Heart left ventricle (tissue), 16 donors: ENCODE data around the gene SYNDIG1. TPM values are rescaled to one million over a fixed set of nuclear protein-coding genes. Genes with fewer than 3 reads are reported as not detected.

Experiments
- ATAC-seq, 4 donors: fragments of 200-7000 bp; cut with Tn5 transposase; one replicate each; pipeline ENCODE4 v1.9.1; 2020 to 2022; ENCODE audit warnings: moderate library complexity in 4 of 4, mild to moderate bottlenecking in 3 of 4, moderate number of reproducible peaks in 1 of 4
- DNase-seq, 5 donors: peaks; one replicate each; pipeline ENCODE4 v3.0.0-alpha.2; 2020
- H3K27ac ChIP-seq, 12 donors: fragments of 200-600 bp; sonication (generic) in 4 of 12; one replicate each; pipeline versions ENCODE4 v1.5.0 to v1.8.0; 2016 to 2022; ENCODE audit warnings: mild to moderate bottlenecking in 2 of 12
- H3K27me3 ChIP-seq, 9 donors: fragments of 200-600 bp; sonication (generic) in 2 of 9; one replicate each; pipeline versions ENCODE4 v1.5.1 to v1.8.0; 2016 to 2022; ENCODE audit warnings: mild to moderate bottlenecking in 3 of 9
- H3K36me3 ChIP-seq, 9 donors: fragments of 200-600 bp; sonication (generic) in 2 of 9; one replicate each; pipeline versions ENCODE4 v1.5.0 to v1.8.0; 2018 to 2022; ENCODE audit warnings: mild to moderate bottlenecking in 2 of 9
- H3K4me1 ChIP-seq, 12 donors: fragments of 200-600 bp; sonication (generic) in 4 of 12; one replicate each; pipeline versions ENCODE4 v1.5.0 to v1.8.0; 2016 to 2022; ENCODE audit warnings: mild to moderate bottlenecking in 3 of 12
- H3K4me3 ChIP-seq, 12 donors: fragments of 200-600 bp; sonication (generic) in 4 of 12; one replicate each; pipeline versions ENCODE4 v1.5.0 to v1.8.0; 2017 to 2022; ENCODE audit warnings: mild to moderate bottlenecking in 9 of 12, moderate library complexity in 4 of 12
- H3K9me3 ChIP-seq, 12 donors: fragments of 200-600 bp; sonication (generic) in 4 of 12; one replicate each; pipeline versions ENCODE4 v1.5.0 to v1.8.0; 2016 to 2022; ENCODE audit warnings: mild to moderate bottlenecking in 1 of 12
- CTCF ChIP-seq, 12 donors: fragments of 200-600 bp; sonication (generic) in 4 of 12; IDR thresholded peaks; one replicate each; pipeline versions ENCODE4 v1.5.0 to v1.8.0; 2018 to 2022; ENCODE audit warnings: antibody characterized with exemption in 12 of 12, mild to moderate bottlenecking in 5 of 12
- POLR2A ChIP-seq, 2 donors: fragments of 450-650 bp; IDR thresholded peaks; one replicate each; pipeline ENCODE4 v1.6.1; 2017; ENCODE audit warnings: antibody characterized with exemption in 2 of 2, mild to moderate bottlenecking in 2 of 2, moderate library complexity in 2 of 2
- WGBS, 4 donors: extraction: QIAGEN DNeasy Blood & Tissue Kit in 2 of 4; methylation state at CpG; one replicate each; pipeline versions ENCODE4 v1.1.5 to v1.1.7; 2013 to 2018; 5-methylcytosine and 5-hydroxymethylcytosine counted together
- intact Hi-C, 10 donors: fragments of 100-400 bp; cut with DNase I; formaldehyde crosslinking; loops; one replicate each; pipeline versions ENCODE4 v1.11.1 to v1.14.2; 2022
- polyA plus RNA-seq, 2 donors: library from polyadenylated mRNA; stranded (reverse); fragments of 200-250 nt; gene quantifications; one replicate each; pipeline ENCODE4 v1.2.3, GENCODE V29; 2013
- total RNA-seq, 9 donors: library from RNA; depleted of rRNA in 2 of 9; stranded (reverse); fragments of >200 nt in 2 of 9; fragmentation: NEBNext Ultra II Directional in 3 of 9; extraction: Animal tissue kit (Norgen Biotek cat#: 25700) in 3 of 9; gene quantifications; one replicate each; pipeline versions ENCODE4 v1.1.0 to v1.2.4, GENCODE V29; 2016 to 2023
- donor health status: ischemic (EF 13 %, LVEDD 7.1; RV severe dilation, severe dysfunction).
- donor health status: healthy with polysubstance abuse.
- donor health status: DM: no; HTN: yes; CAD: no.
- donor health status: DM: no; HTN: no; CAD: no.
- donor health status: ischemic (EF 25% LVEDD 6.9; RV normal size, moderate dysfunction).
- donor health status: ischemic (EF 25% LVEDD 5.7; RV mildly dilated, moderate dysfunction).
- donor health status: healthy.
- donor health status: DM: yes; HTN: yes; CAD: no.
- donor health status: ischemic (EF 35%, LVEDD 5.7; RV mildly dilated, moderate dysfunction).
- donor health status: nonischemic (EF 11% LVEDD 7.7; RV severe dilation, severe dysfunction).
- donor health status: DM: yes; HTN: yes; CAD: no.
- donor health status: PGD.
- donor health status: ischemic (EF 29% LVEDD 5.4; RV normal size, mild dysfunction).
- donor health status: nonischemic (EF 23%, LVEDD 6.1; RV moderate dilation, normal function).

Gene SYNDIG1
- total and polyA plus RNA-seq, 11 donors = 8.4 to 41.8 (median 23.0) TPM

GRCh38 chr20:24629668-24630067, 160.2 kb downstream of the SYNDIG1 start:
- H3K4me3 ChIP-seq = no peak overlapping the region
- ATAC-seq (no peak), DNase-seq (no peak)
- WGBS, 4 donors = 31 to 46% (median 41%) methylated on average over 3 of the region's 3 CpGs
- peaks cover 0 to 32% (median 5%) of the 10 kb centered on the region in 12 donors for H3K4me1 ChIP-seq
- H3K27me3 ChIP-seq = no peaks in the 10 kb centered on the region
- H3K36me3 ChIP-seq = no peaks in the 10 kb centered on the region
- TF ChIP-seq CTCF (IDR thresholded peaks at IDR 0.05) = no peak
- TF ChIP-seq POLR2A (IDR thresholded peaks at IDR 0.05) = no peak
- no peak overlapping the region for H3K27ac ChIP-seq
- no peaks in the 10 kb centered on the region for H3K9me3 ChIP-seq
- intact Hi-C loops = loop anchor here in 2 of 10 donors (10.0 kb wide), 2 partner anchors 125 kb away; no protein-coding TSS in a partner anchor

GRCh38 chr20:24630486-24631172, 161.2 kb downstream of the SYNDIG1 start:
- ATAC-seq (no peak), DNase-seq (no peak)
- H3K9me3 ChIP-seq = no peaks in the 10 kb centered on the region
- intact Hi-C loops = loop anchor here in 1 of 10 donors (10.0 kb wide), 1 partner anchor 126 kb away; no protein-coding TSS in a partner anchor
- no peaks in the 10 kb centered on the region for H3K36me3 ChIP-seq
- no peak overlapping the region for H3K27ac ChIP-seq
- H3K4me3 ChIP-seq = no peak overlapping the region
- H3K4me1 ChIP-seq = peaks cover 0 to 38% (median 7%) of the 10 kb centered on the region in 12 donors
- WGBS, 4 donors = 85 to 96% (median 90%) methylated on average over 5 to 6 of the region's 6 CpGs
- no peak for TF ChIP-seq CTCF (IDR thresholded peaks at IDR 0.05)
- no peak for TF ChIP-seq POLR2A (IDR thresholded peaks at IDR 0.05)
- no peaks in the 10 kb centered on the region for H3K27me3 ChIP-seq

- TF ChIP-seq POLR2A (IDR thresholded peaks at IDR 0.05) = no peak
- no peak for TF ChIP-seq CTCF (IDR thresholded peaks at IDR 0.05)
- DNase-seq (no peak), ATAC-seq (no peak)
- H3K4me3 ChIP-seq = no peak overlapping the region
- no peaks in the 10 kb centered on the region for H3K36me3 ChIP-seq
- no peak overlapping the region for H3K27ac ChIP-seq
- H3K4me1 ChIP-seq = peaks cover 0 to 38% (median 7%) of the 10 kb centered on the region in 12 donors
- 89 to 97% (median 96%) methylated on average over 9 to 11 of the region's 11 CpGs for WGBS, 4 donors
- intact Hi-C loops = loop anchor here in 1 of 10 donors (10.0 kb wide), 1 partner anchor 126 kb away; no protein-coding TSS in a partner anchor
- no peaks in the 10 kb centered on the region for H3K27me3 ChIP-seq
- no peaks in the 10 kb centered on the region for H3K9me3 ChIP-seq
Measured at GRCh38 chr20:24631173-24631505, 161.7 kb downstream of the SYNDIG1 start.

- H3K27me3 ChIP-seq = no peaks in the 10 kb centered on the region
- WGBS, 4 donors = 54 to 66% (median 59%) methylated on average over 7 of the region's 7 CpGs
- intact Hi-C loops = loop anchor here in 1 of 10 donors (10.0 kb wide), 1 partner anchor 128 kb away; no protein-coding TSS in a partner anchor
- H3K4me1 ChIP-seq = peaks cover 0 to 38% (median 7%) of the 10 kb centered on the region in 12 donors
- no peaks in the 10 kb centered on the region for H3K9me3 ChIP-seq
- ATAC-seq (no peak), DNase-seq (no peak)
- TF ChIP-seq CTCF (IDR thresholded peaks at IDR 0.05) (no peak), POLR2A (IDR thresholded peaks at IDR 0.05) (no peak)
- no peaks in the 10 kb centered on the region for H3K36me3 ChIP-seq
- no peak overlapping the region for H3K27ac ChIP-seq
- H3K4me3 ChIP-seq = no peak overlapping the region
Measured at GRCh38 chr20:24632581-24632980, 163.2 kb downstream of the SYNDIG1 start.
